Vein endothelial cell (primary cell): Measurements from ENCODE around the gene UCP1. TPM values are rescaled to one million over a fixed set of nuclear protein-coding genes. Genes with fewer than 3 reads are reported as not detected.

ENCODE experiments used
- small RNA-seq: library from RNA; depleted of rRNA; stranded (forward); fragments of <200 nt; gene quantifications from one replicate; pipeline ENCODE3, GENCODE V24; 2012
- total RNA-seq: library from RNA; depleted of rRNA; stranded (reverse); fragments of >200 nt; gene quantifications from 2 replicates; pipeline ENCODE4 v1.2.3, GENCODE V29; 2012

The UCP1 gene
- total RNA-seq, result not detected in 2 replicates

GRCh38 chr4:140568507-140569306 lies at the start of gene UCP1:
Gene UCP1, minus strand, starts transcription at chr4:140568961. Its CDS starts 232 bp downstream, at chr4:140568729.

GRCh38 chr4:140523857-140524742 lies 44.7 kb downstream of the UCP1 start, which contains the start of gene ELMOD2:
Gene ELMOD2, plus strand, starts transcription at chr4:140524168. Its CDS starts 1,261 bp downstream, at chr4:140525429.

Small RNA genes lying within 50 kb of the gene (small RNA-seq; reads per million reads assigned to genes)
- gene AC108019.1 (not detected), gene RN7SL152P (not detected)

Other genes starting within 250 kb of the UCP1 start
- 50.6 and 64.6 TPM in 2 replicates for gene SCOC, start 195.3 kb downstream of the UCP1 start, total RNA-seq
- gene CLGN, start 141.3 kb downstream of the UCP1 start, total RNA-seq, result 0.67 and 0.98 TPM in 2 replicates
- gene MGAT4D, start 70.7 kb downstream of the UCP1 start, total RNA-seq, result not detected in 2 replicates
- 19.5 and 20.6 TPM in 2 replicates for gene ELMOD2, start 44.8 kb downstream of the UCP1 start, total RNA-seq
- 66.6 and 66.8 TPM in 2 replicates for gene TBC1D9, start 187.4 kb upstream of the UCP1 start, total RNA-seq